ENCODE results near the gene MND1.

Gene MND1

DNA sequence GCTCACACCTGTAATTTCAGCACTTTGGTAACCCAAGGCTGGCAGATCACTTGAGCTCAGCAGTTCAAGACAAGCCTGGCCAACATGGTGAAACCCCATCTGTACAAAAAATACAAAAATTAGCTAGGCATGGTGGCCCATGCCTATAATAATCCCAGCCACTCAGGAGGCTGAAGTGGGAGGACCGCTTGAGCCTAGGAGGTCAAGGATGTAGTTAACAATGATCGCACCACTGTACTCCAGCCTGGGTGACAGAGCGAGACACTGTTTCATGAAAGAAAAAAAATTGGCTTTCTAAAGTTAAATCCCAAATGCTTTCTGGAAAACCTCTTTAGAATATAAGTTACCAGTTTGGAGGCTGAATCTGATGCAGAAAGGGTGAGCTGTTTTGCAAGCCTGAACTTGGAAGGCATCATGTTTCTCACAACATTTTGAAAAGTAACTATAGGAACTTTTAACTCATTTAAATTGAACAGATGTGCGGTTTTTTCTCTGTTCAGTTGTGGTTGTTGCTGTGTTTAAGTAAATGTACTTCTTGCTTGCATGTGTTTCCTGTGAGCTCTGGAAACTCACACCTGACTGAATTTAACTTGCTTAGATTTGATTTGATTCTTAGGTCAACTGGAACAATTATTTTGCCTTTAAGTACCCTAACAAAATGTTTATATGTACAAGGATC lies 81.9 kb downstream of the MND1 start:
- TF ChIP-seq, protein P1, sequence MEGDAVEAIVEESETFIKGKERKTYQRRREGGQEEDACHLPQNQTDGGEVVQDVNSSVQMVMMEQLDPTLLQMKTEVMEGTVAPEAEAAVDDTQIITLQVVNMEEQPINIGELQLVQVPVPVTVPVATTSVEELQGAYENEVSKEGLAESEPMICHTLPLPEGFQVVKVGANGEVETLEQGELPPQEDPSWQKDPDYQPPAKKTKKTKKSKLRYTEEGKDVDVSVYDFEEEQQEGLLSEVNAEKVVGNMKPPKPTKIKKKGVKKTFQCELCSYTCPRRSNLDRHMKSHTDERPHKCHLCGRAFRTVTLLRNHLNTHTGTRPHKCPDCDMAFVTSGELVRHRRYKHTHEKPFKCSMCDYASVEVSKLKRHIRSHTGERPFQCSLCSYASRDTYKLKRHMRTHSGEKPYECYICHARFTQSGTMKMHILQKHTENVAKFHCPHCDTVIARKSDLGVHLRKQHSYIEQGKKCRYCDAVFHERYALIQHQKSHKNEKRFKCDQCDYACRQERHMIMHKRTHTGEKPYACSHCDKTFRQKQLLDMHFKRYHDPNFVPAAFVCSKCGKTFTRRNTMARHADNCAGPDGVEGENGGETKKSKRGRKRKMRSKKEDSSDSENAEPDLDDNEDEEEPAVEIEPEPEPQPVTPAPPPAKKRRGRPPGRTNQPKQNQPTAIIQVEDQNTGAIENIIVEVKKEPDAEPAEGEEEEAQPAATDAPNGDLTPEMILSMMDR (IDR thresholded peaks at IDR 0.05; ENCODE audit: low read depth, low read length), result no peak
- no peaks in the 10 kb centered on the region for H3K9me3 ChIP-seq (ENCODE audit: severe bottlenecking)
- no peak overlapping the region for H3K4me3 ChIP-seq (ENCODE audit: low read depth, low read length)
- no peak for DNase-seq
- H3K27me3 ChIP-seq (ENCODE audit: insufficient read depth, low read depth, severe bottlenecking), result no peaks in the 10 kb centered on the region
- no peak overlapping the region for H3K27ac ChIP-seq
- H3K36me3 ChIP-seq, result no peaks in the 10 kb centered on the region

GRCh38 chr4:153427363-153428071 lies 83.0 kb downstream of the MND1 start:
- no peaks in the 10 kb centered on the region for H3K27me3 ChIP-seq (ENCODE audit: insufficient read depth, low read depth, severe bottlenecking)
- DNase-seq, result no peak
- TF ChIP-seq, protein P1 (IDR thresholded peaks at IDR 0.05; ENCODE audit: low read depth, low read length), result no peak
- no peaks in the 10 kb centered on the region for H3K36me3 ChIP-seq
- no peaks in the 10 kb centered on the region for H3K9me3 ChIP-seq (ENCODE audit: severe bottlenecking)
- H3K27ac ChIP-seq, result no peak overlapping the region
- no peak overlapping the region for H3K4me3 ChIP-seq (ENCODE audit: low read depth, low read length)

DNA sequence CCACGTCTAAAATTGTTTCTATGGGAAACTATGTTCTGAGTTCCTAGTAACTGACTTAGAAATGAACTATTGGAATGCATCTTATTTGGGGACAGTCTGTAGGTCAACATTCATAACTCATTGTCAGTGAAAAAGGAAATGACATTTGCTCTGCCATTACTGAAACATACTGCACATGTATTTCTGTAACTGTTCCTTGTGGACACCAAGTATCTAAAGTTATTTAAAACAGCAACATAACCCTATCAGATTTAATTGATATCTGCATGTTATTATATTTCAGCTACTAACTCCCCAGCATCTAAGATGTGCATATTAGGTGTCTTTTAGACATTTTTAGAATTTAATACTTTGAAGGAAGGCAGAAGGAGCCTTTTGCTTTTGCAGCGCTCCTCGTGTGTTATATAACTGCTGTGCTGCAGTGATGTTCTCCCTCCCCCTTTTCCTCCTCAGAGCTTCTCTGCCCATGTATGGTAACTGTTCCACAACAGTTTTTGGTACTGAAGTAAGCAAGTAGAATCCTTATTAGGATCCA lies 84.5 kb downstream of the MND1 start:
- Histone ChIP-seq H3K36me3 (no peaks in the 10 kb centered on the region), H3K27ac (no peak overlapping the region), H3K27me3 (ENCODE audit: insufficient read depth, low read depth, severe bottlenecking) (no peaks in the 10 kb centered on the region), H3K9me3 (ENCODE audit: severe bottlenecking) (no peaks in the 10 kb centered on the region), H3K4me3 (ENCODE audit: low read depth, low read length) (no peak overlapping the region)
- TF ChIP-seq, protein P1 (IDR thresholded peaks at IDR 0.05; ENCODE audit: low read depth, low read length), result no peak
- DNase-seq, result no peak

DNA sequence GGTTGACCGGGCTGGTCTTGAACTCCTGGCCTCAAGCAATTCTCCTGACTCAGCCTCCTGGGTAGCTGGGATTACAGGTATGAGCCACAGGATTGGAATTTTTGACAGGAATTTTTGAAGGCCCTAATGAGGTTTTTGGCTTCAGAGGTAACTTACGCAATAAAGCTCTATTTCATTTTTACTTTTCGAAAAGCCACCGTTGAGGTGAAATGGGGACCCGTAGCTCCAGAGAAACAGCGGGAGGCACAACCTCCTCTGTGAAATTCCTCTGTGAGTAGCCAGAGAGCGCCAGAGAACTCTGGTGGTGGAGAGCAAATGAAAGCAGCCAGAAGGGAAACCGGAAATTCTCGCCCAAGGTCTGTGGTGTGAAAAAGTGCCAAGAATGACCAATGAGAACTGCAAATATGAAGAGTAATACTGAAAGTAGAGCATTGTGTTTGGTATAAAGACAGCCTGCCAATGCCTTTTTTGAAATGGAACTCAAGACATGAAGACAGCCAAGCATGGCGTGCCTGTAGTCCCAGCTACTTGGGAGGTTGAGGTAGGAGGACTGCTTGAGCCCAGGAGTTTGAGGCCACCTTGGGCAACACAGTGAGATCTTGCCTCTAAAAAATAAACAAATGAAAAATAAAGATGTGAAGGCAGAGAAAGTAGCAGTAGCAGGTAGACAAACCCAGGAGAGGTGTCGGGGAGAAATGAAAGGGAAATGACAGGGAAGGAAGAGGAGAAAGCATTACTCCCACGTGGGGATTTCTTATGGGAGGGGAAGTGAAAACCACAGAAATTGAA lies 88.7 kb downstream of the MND1 start:
- TF ChIP-seq, protein P1 (IDR thresholded peaks at IDR 0.05; ENCODE audit: low read depth, low read length), result peak; percentile 70
- no peaks in the 10 kb centered on the region for H3K36me3 ChIP-seq
- peak; percentile 42 for DNase-seq
- no peaks in the 10 kb centered on the region for H3K27me3 ChIP-seq (ENCODE audit: insufficient read depth, low read depth, severe bottlenecking)
- H3K27ac ChIP-seq, result no peak overlapping the region
- H3K4me3 ChIP-seq (ENCODE audit: low read depth, low read length), result no peak overlapping the region
- H3K9me3 ChIP-seq (ENCODE audit: severe bottlenecking), result no peaks in the 10 kb centered on the region

GRCh38 chr4:153433754-153434105 lies 89.2 kb downstream of the MND1 start:
- Histone ChIP-seq H3K9me3 (ENCODE audit: severe bottlenecking) (no peaks in the 10 kb centered on the region), H3K27ac (no peak overlapping the region), H3K4me3 (ENCODE audit: low read depth, low read length) (no peak overlapping the region), H3K27me3 (ENCODE audit: insufficient read depth, low read depth, severe bottlenecking) (no peaks in the 10 kb centered on the region), H3K36me3 (no peaks in the 10 kb centered on the region)
- DNase-seq, result no peak
- TF ChIP-seq, protein P1 (IDR thresholded peaks at IDR 0.05; ENCODE audit: low read depth, low read length), result no peak

Data from WERI-Rb-1 (cell line).